ENCODE results near the gene SLC9A8. TPM values are rescaled to one million over a fixed set of nuclear protein-coding genes. Genes with fewer than 3 reads are reported as not detected.

Gene SLC9A8
- total RNA-seq, 4 donors from 2014 or later: 8.2 to 17.3 (median 12.1) TPM

DNA sequence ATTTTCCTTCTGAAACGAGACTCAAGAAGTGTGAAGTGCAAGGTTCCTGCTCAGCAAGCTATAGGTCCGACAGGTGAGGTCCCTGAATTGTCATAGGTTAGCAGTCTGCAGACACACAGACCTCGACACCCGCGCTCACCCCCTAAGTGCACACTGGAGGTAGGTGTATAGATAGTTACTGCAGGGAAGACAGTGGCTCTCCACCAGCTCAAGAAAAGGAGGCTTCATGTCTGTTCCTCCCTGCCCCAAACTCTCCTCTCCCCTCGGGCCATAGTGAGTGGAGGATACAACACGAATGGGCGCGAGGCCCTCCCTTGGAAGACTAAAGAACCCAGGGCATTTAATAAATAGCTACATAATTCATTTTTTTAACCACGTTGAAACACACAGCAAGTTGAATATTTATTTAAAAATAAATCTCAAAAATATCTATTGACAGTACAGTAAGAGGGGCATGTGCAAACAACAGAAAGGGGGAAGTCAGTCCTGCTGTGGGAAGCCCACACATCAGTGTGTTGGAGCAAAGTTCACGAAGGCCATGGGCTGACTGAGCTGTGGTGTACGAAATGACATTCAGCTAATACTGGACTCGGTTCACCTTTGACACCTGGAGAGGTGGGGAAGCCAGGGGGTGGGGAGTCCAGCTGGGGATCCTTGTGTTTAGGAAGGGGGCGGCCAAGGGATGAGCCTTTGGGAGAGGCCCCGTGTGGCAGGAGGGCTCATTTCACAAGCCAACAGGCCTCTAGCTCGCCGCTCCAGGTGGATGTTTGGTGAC is 92.0 kb downstream of the SLC9A8 start:
- WGBS, 2 donors: 83 to 89% methylated on average over 17 of the region's 17 CpGs
- Histone ChIP-seq H3K27me3 (no peaks in the 10 kb centered on the region), H3K4me1 (peaks cover 0 to 7% (median under 1%) of the 10 kb centered on the region in 4 donors), H3K9me3 (no peaks in the 10 kb centered on the region), H3K4me3 (no peak overlapping the region), H3K27ac (no peak overlapping the region), H3K36me3 (peaks cover 0 to 80% (median 0%) of the 10 kb centered on the region in 3 donors)
- no peak for DNase-seq (ENCODE audit: low spot score in 2 of 2)
- no peak for TF ChIP-seq EP300 (IDR thresholded peaks at IDR 0.05)
- TF ChIP-seq POLR2A (IDR thresholded peaks at IDR 0.05): no peak
- TF ChIP-seq, protein P1, sequence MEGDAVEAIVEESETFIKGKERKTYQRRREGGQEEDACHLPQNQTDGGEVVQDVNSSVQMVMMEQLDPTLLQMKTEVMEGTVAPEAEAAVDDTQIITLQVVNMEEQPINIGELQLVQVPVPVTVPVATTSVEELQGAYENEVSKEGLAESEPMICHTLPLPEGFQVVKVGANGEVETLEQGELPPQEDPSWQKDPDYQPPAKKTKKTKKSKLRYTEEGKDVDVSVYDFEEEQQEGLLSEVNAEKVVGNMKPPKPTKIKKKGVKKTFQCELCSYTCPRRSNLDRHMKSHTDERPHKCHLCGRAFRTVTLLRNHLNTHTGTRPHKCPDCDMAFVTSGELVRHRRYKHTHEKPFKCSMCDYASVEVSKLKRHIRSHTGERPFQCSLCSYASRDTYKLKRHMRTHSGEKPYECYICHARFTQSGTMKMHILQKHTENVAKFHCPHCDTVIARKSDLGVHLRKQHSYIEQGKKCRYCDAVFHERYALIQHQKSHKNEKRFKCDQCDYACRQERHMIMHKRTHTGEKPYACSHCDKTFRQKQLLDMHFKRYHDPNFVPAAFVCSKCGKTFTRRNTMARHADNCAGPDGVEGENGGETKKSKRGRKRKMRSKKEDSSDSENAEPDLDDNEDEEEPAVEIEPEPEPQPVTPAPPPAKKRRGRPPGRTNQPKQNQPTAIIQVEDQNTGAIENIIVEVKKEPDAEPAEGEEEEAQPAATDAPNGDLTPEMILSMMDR (IDR thresholded peaks at IDR 0.05): no peak

DNA sequence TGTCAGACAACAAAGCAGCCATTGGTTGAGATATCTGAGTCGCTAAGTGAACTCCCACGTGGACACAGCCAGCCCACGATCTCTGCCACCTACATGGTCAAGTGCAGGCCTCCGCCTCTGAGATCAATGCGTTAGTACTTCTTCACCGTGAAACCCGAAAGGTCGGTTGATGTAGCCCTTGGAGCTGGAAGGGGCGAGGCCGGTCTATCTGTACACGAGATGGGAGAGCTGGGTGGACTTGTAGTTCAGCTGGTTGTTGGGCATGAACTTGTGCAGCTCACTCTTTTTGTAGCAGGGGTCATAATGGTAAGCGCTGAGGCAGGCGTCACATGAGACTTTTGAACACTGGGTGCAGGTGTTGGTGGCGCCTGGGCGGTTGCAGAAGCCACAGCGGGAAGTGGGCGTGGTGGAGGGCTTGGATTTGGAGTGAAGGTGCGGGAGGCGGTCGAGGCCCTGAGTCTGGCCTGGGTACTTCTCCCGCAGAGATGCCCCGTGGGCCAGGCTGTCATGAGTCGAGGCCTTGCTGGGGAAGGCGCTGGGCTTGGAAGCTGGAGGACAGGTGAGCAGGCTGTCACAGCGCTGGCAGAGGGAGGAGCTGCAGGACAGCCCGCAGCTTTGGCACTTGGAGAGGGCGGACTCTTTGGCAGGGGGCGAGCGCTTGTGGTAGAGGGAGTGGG is 92.9 kb downstream of the SLC9A8 start:
- no peaks in the 10 kb centered on the region for H3K9me3 ChIP-seq
- TF ChIP-seq POLR2A (IDR thresholded peaks at IDR 0.05): no peak
- TF ChIP-seq, protein P1 (IDR thresholded peaks at IDR 0.05): no peak
- TF ChIP-seq EP300 (IDR thresholded peaks at IDR 0.05): no peak
- no peak overlapping the region for H3K4me3 ChIP-seq
- H3K27me3 ChIP-seq: no peaks in the 10 kb centered on the region
- H3K27ac ChIP-seq: no peak overlapping the region
- peaks cover 0 to 16% (median 2%) of the 10 kb centered on the region in 4 donors for H3K4me1 ChIP-seq
- DNase-seq (ENCODE audit: low spot score in 2 of 2): no peak
- 87% methylated on average over 28 to 29 of the region's 29 CpGs for WGBS, 2 donors
- peaks cover 0 to 88% (median 0%) of the 10 kb centered on the region in 3 donors for H3K36me3 ChIP-seq

DNA sequence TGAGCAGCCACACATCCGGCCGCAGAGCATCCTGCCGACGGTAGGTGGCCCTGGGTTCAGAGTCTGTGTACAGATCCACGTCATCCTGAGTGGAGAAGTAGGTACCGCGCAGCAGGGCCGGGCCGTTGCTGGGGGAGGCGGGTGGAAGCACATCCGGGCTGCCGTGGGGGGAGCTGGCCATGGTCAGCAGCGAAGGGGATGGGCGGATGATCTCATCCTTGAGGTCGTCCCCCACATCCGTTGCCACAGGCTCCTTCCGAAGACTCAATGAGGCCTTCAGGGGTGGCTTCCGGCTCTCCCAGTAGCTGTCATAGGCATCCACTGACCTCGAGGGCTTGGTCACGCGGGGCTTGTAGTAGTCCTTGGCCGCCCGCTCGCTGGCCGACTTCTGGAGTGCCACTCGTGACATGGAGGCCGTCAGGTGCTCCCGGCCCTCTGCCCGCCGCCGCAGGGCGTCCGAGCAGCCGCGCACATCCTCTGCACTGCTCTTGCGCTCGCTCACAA is 93.5 kb downstream of the SLC9A8 start:
- no peak overlapping the region for H3K4me3 ChIP-seq
- H3K4me1 ChIP-seq: peaks cover 0 to 22% (median 2%) of the 10 kb centered on the region in 4 donors
- H3K27me3 ChIP-seq: no peaks in the 10 kb centered on the region
- no peak for DNase-seq (ENCODE audit: low spot score in 2 of 2)
- no peak overlapping the region for H3K27ac ChIP-seq
- TF ChIP-seq POLR2A (IDR thresholded peaks at IDR 0.05) (no peak), EP300 (IDR thresholded peaks at IDR 0.05) (no peak)
- TF ChIP-seq, protein P1 (IDR thresholded peaks at IDR 0.05): no peak
- WGBS, 2 donors: 91 to 95% methylated on average over 31 to 34 of the region's 37 CpGs
- no peaks in the 10 kb centered on the region for H3K9me3 ChIP-seq
- H3K36me3 ChIP-seq: peaks cover 0 to 85% (median 0%) of the 10 kb centered on the region in 3 donors

DNA sequence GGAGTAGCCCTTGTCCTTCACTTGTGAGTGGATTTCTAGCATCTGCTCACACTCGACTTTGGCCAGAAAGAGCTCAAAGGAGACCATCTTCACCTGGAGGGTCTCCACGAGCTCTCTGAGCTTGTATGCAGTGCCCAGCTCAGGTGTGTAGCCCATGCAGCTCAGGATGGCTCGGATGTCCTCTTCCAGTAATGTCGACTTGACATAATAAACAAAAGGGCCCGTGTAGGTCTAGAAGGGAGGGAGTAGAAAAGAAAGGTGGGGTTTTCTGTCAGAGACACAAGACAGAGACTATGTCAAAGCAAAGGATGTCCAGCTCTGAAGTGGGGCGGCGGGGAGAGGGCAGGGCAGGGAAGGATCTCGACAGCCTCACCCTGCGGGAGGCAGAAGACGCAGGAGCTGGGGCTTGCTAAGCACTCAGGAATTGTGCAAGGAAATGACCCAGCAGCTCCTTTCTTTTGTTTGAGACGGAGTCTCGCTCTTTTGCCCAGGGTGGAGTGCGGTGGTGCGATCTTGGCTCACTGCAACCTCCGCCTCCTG is 94.1 kb downstream of the SLC9A8 start:
- DNase-seq (ENCODE audit: low spot score in 2 of 2): no peak
- peaks cover 0 to 80% (median 0%) of the 10 kb centered on the region in 3 donors for H3K36me3 ChIP-seq
- 85 to 87% methylated on average over 15 of the region's 15 CpGs for WGBS, 2 donors

More for the DNA sequence above, 94.1 kb downstream of the SLC9A8 start:
- H3K27me3 ChIP-seq: no peaks in the 10 kb centered on the region
- H3K27ac ChIP-seq: no peak overlapping the region
- TF ChIP-seq EP300 (IDR thresholded peaks at IDR 0.05) (no peak), POLR2A (IDR thresholded peaks at IDR 0.05) (no peak)
- TF ChIP-seq, protein P1 (IDR thresholded peaks at IDR 0.05): no peak
- H3K9me3 ChIP-seq: no peaks in the 10 kb centered on the region
- no peak overlapping the region for H3K4me3 ChIP-seq
- peaks cover 0 to 27% (median 2%) of the 10 kb centered on the region in 4 donors for H3K4me1 ChIP-seq

All from tibial nerve (tissue), 4 donors.